DOHH2 (cell line): ENCODE data around the gene ZBTB5.

Source experiments
- H3F3A ChIP-seq: fragments of 200-600 bp; sonication (generic), shearing (Covaris generic); 2 replicates; pipeline ENCODE4 v1.6.0; 2016; ENCODE audit warnings: antibody characterized with exemption, mild to moderate bottlenecking; ENCODE audit not compliant: control insufficient read depth, insufficient read depth
- H3K27ac ChIP-seq: fragments of 200-600 bp; sonication (generic); 2 replicates; pipeline ENCODE4 v1.5.1; 2014; ENCODE audit warnings: low read depth, mild to moderate bottlenecking, low read length, moderate library complexity
- H3K27me3 ChIP-seq: fragments of 200-600 bp; sonication (generic); 2 replicates; pipeline ENCODE4 v1.6.1; 2014; ENCODE audit warnings: mild to moderate bottlenecking, low read length, mixed read lengths; ENCODE audit not compliant: control insufficient read depth
- H3K36me3 ChIP-seq: fragments of 200-600 bp; sonication (generic); 2 replicates; pipeline ENCODE4 v1.6.1; 2014; ENCODE audit warnings: mild to moderate bottlenecking, low read length, moderate library complexity, mixed read lengths; ENCODE audit not compliant: control insufficient read depth
- H3K4me1 ChIP-seq: fragments of 200-600 bp; sonication (generic); 2 replicates; pipeline ENCODE4 v1.6.1; 2014; ENCODE audit warnings: mild to moderate bottlenecking, low read length, mixed read lengths; ENCODE audit not compliant: control insufficient read depth
- H3K4me2 ChIP-seq: fragments of 200-600 bp; sonication (generic); 2 replicates; pipeline ENCODE4 v1.6.0; 2014; ENCODE audit warnings: mild to moderate bottlenecking, low read length, moderate library complexity
- H3K4me3 ChIP-seq: fragments of 200-600 bp; sonication (generic); 2 replicates; pipeline ENCODE4 v1.5.1; 2014; ENCODE audit warnings: mild to moderate bottlenecking, low read length, mixed read lengths
- H3K79me2 ChIP-seq: fragments of 200-600 bp; sonication (generic); 2 replicates; pipeline ENCODE4 v1.6.1; 2014; ENCODE audit warnings: mild to moderate bottlenecking, low read length, mixed read lengths; ENCODE audit not compliant: control insufficient read depth
- H3K9me2 ChIP-seq: fragments of 200-600 bp; sonication (generic); replicated peaks from 2 replicates; pipeline ENCODE4 v1.6.1; 2014; ENCODE audit warnings: mild to moderate bottlenecking, low read length, mixed read lengths; ENCODE audit not compliant: control insufficient read depth
- H3K9me3 ChIP-seq: fragments of 200-600 bp; sonication (generic); 2 replicates; pipeline ENCODE4 v1.6.1; 2014; ENCODE audit warnings: antibody characterized with exemption, low read length, mixed read lengths; ENCODE audit not compliant: control insufficient read depth, insufficient read depth
- H4K20me1 ChIP-seq: fragments of 200-600 bp; sonication (generic); 2 replicates; pipeline ENCODE4 v1.6.0; 2014; ENCODE audit warnings: low read depth, mild to moderate bottlenecking, antibody characterized with exemption, low read length, moderate library complexity; ENCODE audit not compliant: control insufficient read depth, insufficient read depth
- CTCF ChIP-seq: fragments of 200-600 bp; sonication (generic); IDR thresholded peaks from one replicate; pipeline ENCODE4 v1.5.1; 2014; ENCODE audit warnings: antibody characterized with exemption, mild to moderate bottlenecking, low read depth, low read length; ENCODE audit not compliant: poor library complexity, severe bottlenecking
- EZH2phosphoT487 ChIP-seq: fragments of 200-600 bp; sonication (generic); IDR thresholded peaks from 2 replicates; pipeline ENCODE4 v1.6.1; 2017; ENCODE audit warnings: borderline replicate concordance, mild to moderate bottlenecking, antibody characterized with exemption, low read length, moderate library complexity, mixed read lengths

The ZBTB5 gene

DNA sequence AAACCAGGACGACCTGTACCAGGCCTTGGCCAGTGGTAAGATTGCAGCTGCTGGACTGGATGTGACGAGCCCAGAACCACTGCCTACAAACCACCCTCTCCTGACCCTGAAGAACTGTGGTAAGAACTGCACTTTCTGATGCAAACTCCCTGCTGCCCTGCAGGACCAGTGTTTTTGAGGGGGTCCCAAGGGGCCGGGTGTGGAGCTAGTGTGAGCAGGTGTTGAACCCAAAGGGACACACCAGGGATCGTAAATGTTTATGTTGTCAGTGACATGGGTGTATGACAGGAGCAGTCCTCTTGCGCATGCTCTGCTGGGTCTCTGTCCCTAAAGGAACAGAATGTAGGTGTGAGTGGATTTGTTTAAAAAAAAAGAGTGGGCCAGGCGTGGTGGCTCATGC lies 33.2 kb downstream of the ZBTB5 start:
- no peak overlapping the region for H3K27ac ChIP-seq
- H3K27me3 ChIP-seq: no peaks in the 10 kb centered on the region
- no peak for TF ChIP-seq EZH2phosphoT487
- TF ChIP-seq CTCF: no peak
- H3K79me2 ChIP-seq: peaks cover 6% of the 10 kb centered on the region
- H3K36me3 ChIP-seq: peaks cover 99% of the 10 kb centered on the region
- H4K20me1 ChIP-seq: peaks cover 5% of the 10 kb centered on the region; the same call in 1 of the 2 replicates
- no peak overlapping the region for H3K4me2 ChIP-seq
- peaks cover 5% of the 10 kb centered on the region; the same call in 1 of the 2 replicates for H3K4me1 ChIP-seq
- no peak overlapping the region for H3K4me3 ChIP-seq
- H3F3A ChIP-seq: no peaks in the 10 kb centered on the region
- H3K9me3 ChIP-seq: no peaks in the 10 kb centered on the region
- H3K9me2 ChIP-seq: no peaks in the 10 kb centered on the region

- Histone ChIP-seq H3K4me1 (peaks cover 5% of the 10 kb centered on the region; the same call in 1 of the 2 replicates), H3K27ac (no peak overlapping the region), H3K4me2 (no peak overlapping the region), H4K20me1 (peaks cover 5% of the 10 kb centered on the region; the same call in 1 of the 2 replicates), H3K9me3 (no peaks in the 10 kb centered on the region), H3K4me3 (no peak overlapping the region), H3K27me3 (no peaks in the 10 kb centered on the region), H3F3A (no peaks in the 10 kb centered on the region), H3K36me3 (peaks cover 99% of the 10 kb centered on the region), H3K9me2 (no peaks in the 10 kb centered on the region), H3K79me2 (peaks cover 5% of the 10 kb centered on the region)
- TF ChIP-seq CTCF (no peak), EZH2phosphoT487 (no peak)
These were observed 34.2 kb downstream of the ZBTB5 start for GRCh38 chr9:37430841-37431597.

- H3K36me3 ChIP-seq: peaks cover 99% of the 10 kb centered on the region
- peaks cover 18% of the 10 kb centered on the region for H3K79me2 ChIP-seq
- H3K27me3 ChIP-seq: no peaks in the 10 kb centered on the region
- no peak overlapping the region for H3K4me2 ChIP-seq
- no peaks in the 10 kb centered on the region for H3F3A ChIP-seq
- TF ChIP-seq CTCF (no peak), EZH2phosphoT487 (no peak)
- no peak overlapping the region for H3K27ac ChIP-seq
- H3K4me3 ChIP-seq: no peak overlapping the region
- no peaks in the 10 kb centered on the region for H3K9me3 ChIP-seq
- peaks cover 9% of the 10 kb centered on the region for H3K4me1 ChIP-seq
- H3K9me2 ChIP-seq: no peaks in the 10 kb centered on the region
- peaks cover 5% of the 10 kb centered on the region; the same call in 1 of the 2 replicates for H4K20me1 ChIP-seq
These were observed 35.6 kb downstream of the ZBTB5 start for GRCh38 chr9:37429441-37430285.
